Ovary (tissue), 3 donors: ENCODE data around the gene RAB40C.

ENCODE experiments used
- CTCF ChIP-seq, 3 donors: fragments of 450-650 bp in 2 of 3; fragments of 200-600 bp in 1 of 3; IDR thresholded peaks; one replicate each; pipeline versions ENCODE4 v1.5.1 to v1.8.0; 2016 to 2022; ENCODE audit warnings: antibody characterized with exemption in 3 of 3, mild to moderate bottlenecking in 1 of 3
- POLR2A ChIP-seq: fragments of 450-650 bp; IDR thresholded peaks from one replicate; pipeline ENCODE4 v1.6.1; 2017; ENCODE audit warnings: antibody characterized with exemption, mild to moderate bottlenecking, moderate library complexity
- donor health status: DM: no; HTN: no; CAD: no.

- TF ChIP-seq CTCF (IDR thresholded peaks at IDR 0.05) (no peak), POLR2A (no peak)
These were observed 12.1 kb upstream of the RAB40C start for GRCh38 chr16:577796-578195.
